ENCODE data around the gene SUPT4H1. TPM values are rescaled to one million over a fixed set of nuclear protein-coding genes. Genes with fewer than 3 reads are reported as not detected.

SUPT4H1 gene
- total and polyA plus RNA-seq, 9 of the 15 experiments (the other 6 are each of a cell fraction or from before 2014, with no cell fraction given) = 62.1 to 320 (median 117) TPM

DNA sequence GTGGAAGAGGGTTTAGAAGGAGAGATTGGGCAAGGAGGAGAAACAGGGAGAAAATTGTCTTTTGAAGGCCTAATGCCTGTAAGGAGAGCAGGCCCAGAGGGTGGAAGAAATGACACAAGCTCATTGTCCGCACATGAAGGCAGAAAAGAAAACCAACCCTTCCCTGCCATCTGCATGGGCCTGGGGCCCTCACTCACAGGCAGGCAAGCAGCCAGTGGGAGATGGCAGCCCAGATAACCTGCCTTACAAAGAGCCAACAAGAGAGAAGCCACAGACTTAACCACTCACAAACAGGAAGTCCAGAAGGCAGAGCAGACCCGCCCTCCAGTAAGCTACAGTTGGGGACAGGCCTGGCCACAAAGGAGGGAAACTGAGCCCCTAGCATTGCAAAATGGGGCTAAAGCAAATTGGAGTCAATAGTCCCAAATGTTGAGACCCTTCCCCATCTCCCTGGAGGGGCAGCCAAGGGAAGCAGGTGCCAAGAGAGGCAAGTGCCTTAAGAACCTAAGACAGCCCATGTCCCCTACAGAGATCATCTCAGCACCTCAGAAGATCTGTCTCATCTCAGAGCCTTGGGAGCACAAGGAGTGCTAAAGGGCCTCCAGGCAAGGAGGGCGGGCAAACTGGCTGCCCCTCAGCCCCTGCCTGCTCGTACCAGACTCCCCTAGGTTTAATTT lies 16.1 kb downstream of the SUPT4H1 start (continued):
- TF ChIP-seq, protein P1, sequence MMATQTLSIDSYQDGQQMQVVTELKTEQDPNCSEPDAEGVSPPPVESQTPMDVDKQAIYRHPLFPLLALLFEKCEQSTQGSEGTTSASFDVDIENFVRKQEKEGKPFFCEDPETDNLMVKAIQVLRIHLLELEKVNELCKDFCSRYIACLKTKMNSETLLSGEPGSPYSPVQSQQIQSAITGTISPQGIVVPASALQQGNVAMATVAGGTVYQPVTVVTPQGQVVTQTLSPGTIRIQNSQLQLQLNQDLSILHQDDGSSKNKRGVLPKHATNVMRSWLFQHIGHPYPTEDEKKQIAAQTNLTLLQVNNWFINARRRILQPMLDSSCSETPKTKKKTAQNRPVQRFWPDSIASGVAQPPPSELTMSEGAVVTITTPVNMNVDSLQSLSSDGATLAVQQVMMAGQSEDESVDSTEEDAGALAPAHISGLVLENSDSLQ (IDR thresholded peaks at IDR 0.05) = peak; percentile 39; the same call in 1 of the 2 replicates
- TF ChIP-seq NCOA1 (IDR thresholded peaks at IDR 0.05; ENCODE audit: low read depth) = no peak; the same call in 1 of the 2 replicates
- no peak for TF ChIP-seq PYGO2 (tag; IDR thresholded peaks at IDR 0.05)
- TF ChIP-seq, protein P2, sequence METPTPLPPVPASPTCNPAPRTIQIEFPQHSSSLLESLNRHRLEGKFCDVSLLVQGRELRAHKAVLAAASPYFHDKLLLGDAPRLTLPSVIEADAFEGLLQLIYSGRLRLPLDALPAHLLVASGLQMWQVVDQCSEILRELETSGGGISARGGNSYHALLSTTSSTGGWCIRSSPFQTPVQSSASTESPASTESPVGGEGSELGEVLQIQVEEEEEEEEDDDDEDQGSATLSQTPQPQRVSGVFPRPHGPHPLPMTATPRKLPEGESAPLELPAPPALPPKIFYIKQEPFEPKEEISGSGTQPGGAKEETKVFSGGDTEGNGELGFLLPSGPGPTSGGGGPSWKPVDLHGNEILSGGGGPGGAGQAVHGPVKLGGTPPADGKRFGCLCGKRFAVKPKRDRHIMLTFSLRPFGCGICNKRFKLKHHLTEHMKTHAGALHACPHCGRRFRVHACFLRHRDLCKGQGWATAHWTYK (CRISPR knock-in tag; IDR thresholded peaks at IDR 0.05) = no peak
- no peak; a peak in 1 of 4 replicates for TF ChIP-seq FOXK2 (conservative IDR thresholded peaks at IDR 0.05 in 1 of 2, IDR thresholded peaks at IDR 0.05 in 1 of 2; ENCODE audit: low read depth in 2 of 2)
- no peak for TF ChIP-seq EHMT2 (IDR thresholded peaks at IDR 0.05)
- no peak; a peak in 1 of 4 replicates for TF ChIP-seq ETV6 (IDR thresholded peaks at IDR 0.05; ENCODE audit: borderline replicate concordance in 1 of 2, low read depth in 2 of 2, low read length in 1 of 2)
- no peak for TF ChIP-seq ETV6 (CRISPR knock-in tag; IDR thresholded peaks at IDR 0.05; ENCODE audit: borderline replicate concordance)
